Inflammatory macrophage treated with lipopolysaccharide for 4 hours (primary cell): ENCODE measurements around the gene NEU4.
"Not testable (repeated sequence)": the region's sequence is repeated elsewhere in the genome, so short reads cannot be mapped to it uniquely, and the experiment has no call there.

Experiments used
- DNase-seq: peaks from one replicate; pipeline ENCODE4 v3.0.0-alpha.2; 2020

NEU4 gene

GRCh38 chr2:241799522-241800197 lies 9.3 kb upstream of the NEU4 start:
- no peak for DNase-seq

- DNase-seq, result not testable (repeated sequence)
Measured at GRCh38 chr2:241800198-241800903, 8.6 kb upstream of the NEU4 start.

GRCh38 chr2:241801611-241802420 lies 7.2 kb upstream of the NEU4 start:
- DNase-seq, result no peak

GRCh38 chr2:241802421-241803318 lies 6.3 kb upstream of the NEU4 start:
- DNase-seq, result no peak

GRCh38 chr2:241803387-241804325 lies 5.3 kb upstream of the NEU4 start:
- peak; percentile 37 for DNase-seq

- peak; percentile 45 for DNase-seq
Measured at GRCh38 chr2:241804326-241805229, 4.4 kb upstream of the NEU4 start.

GRCh38 chr2:241806217-241806616 lies 2.8 kb upstream of the NEU4 start:
- not testable (repeated sequence) for DNase-seq

GRCh38 chr2:241808051-241808720 lies 807 bp upstream of the NEU4 start:
- no peak for DNase-seq

GRCh38 chr2:241809383-241810306 lies 652 bp downstream of the NEU4 start:
- no peak for DNase-seq

GRCh38 chr2:241810307-241811200 lies 1.6 kb downstream of the NEU4 start:
- no peak for DNase-seq

GRCh38 chr2:241811201-241811951 lies 2.4 kb downstream of the NEU4 start:
- DNase-seq, result no peak

- no peak for DNase-seq
Measured at GRCh38 chr2:241811952-241812729, 3.1 kb downstream of the NEU4 start.

GRCh38 chr2:241812730-241813643 lies 4.0 kb downstream of the NEU4 start:
- no peak for DNase-seq

- DNase-seq, result peak; percentile 62
Measured at GRCh38 chr2:241813644-241814392, 4.8 kb downstream of the NEU4 start.
